ENCODE results near the gene PLA2G3. TPM values are rescaled to one million over a fixed set of nuclear protein-coding genes. Genes with fewer than 3 reads are reported as not detected.

The PLA2G3 gene
- total RNA-seq, 1 experiment from 2014 or later = 18.3 TPM

DNA sequence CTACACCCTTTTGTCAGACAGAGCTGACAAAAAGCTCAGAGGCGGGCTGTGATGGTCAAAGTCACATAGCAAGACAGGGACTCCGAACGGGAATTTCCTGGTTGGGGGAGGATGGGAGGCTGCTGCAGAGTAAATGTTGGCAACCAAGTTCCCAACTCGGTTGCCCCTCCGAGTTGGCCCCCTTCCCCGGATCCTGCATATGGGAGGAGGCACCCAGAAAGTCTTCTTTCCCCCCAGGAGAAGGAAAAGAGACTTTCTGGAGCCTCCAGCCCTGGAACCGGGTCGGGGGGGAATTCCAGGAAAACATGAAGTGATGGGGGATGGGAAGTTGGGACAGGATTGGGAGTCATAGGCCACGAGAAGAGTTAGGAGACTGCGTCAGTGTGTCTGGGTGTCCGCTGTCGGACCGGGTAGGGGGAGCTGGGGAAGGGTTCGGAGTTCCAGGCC is 33.6 kb downstream of the PLA2G3 start:
- Mint-ChIP-seq H3K27ac (no peak overlapping the region), H3K4me3 (peak overlapping the region; percentile 74), H3K36me3 (no peaks in the 10 kb centered on the region; the same call in 1 of the 2 replicates), H3K4me1 (peaks cover 18% of the 10 kb centered on the region), H3K27me3 (ENCODE audit: low read depth) (peaks cover 48% of the 10 kb centered on the region), H3K9me3 (no peaks in the 10 kb centered on the region)
- DNase-seq (ENCODE audit: low spot score) = no peak
- no peak for ATAC-seq
- ChIA-PET POLR2A (interaction anchor here (1.0 to 1.6 kb wide), 3 partner anchors 8 to 34 kb away, joined by 4 to 9 read pairs (median 4); partner anchors contain the start of genes PLA2G3 and SMTN), CTCF (interaction anchor here (0.8 to 9.1 kb wide), 16 partner anchors 13 to 343 kb away, joined by 3 to 363 read pairs (median 12); partner anchors contain the start of genes INPP5J, LIMK2, MORC2 and PIK3IP1)
- TF ChIP-seq RORB (CRISPR knock-in tag; IDR thresholded peaks at IDR 0.05) = no peak
- no peak for TF ChIP-seq ZNF121 (CRISPR knock-in tag; IDR thresholded peaks at IDR 0.05)
- no peak for TF ChIP-seq SMAD4 (CRISPR knock-in tag; IDR thresholded peaks at IDR 0.05)
- no peak for TF ChIP-seq NR2C2 (CRISPR knock-in tag; IDR thresholded peaks at IDR 0.05)
- TF ChIP-seq ZNF532 (CRISPR knock-in tag; IDR thresholded peaks at IDR 0.05; ENCODE audit: borderline replicate concordance) = no peak
- TF ChIP-seq ZNF396 (CRISPR knock-in tag; IDR thresholded peaks at IDR 0.05; ENCODE audit: borderline replicate concordance) = no peak

- ChIA-PET POLR2A (no interaction called here), CTCF (interaction anchor here (1.2 to 9.1 kb wide), 8 partner anchors 16 to 186 kb away, joined by 4 to 363 read pairs (median 12); partner anchors contain the start of genes INPP5J, PIK3IP1, PLA2G3 and SMTN)
- DNase-seq (ENCODE audit: low spot score) = no peak
- Mint-ChIP-seq H3K27ac (no peak overlapping the region), H3K27me3 (ENCODE audit: low read depth) (peaks cover 45% of the 10 kb centered on the region), H3K36me3 (no peaks in the 10 kb centered on the region; the same call in 1 of the 2 replicates), H3K9me3 (no peaks in the 10 kb centered on the region), H3K4me3 (peak overlapping the region; percentile 74), H3K4me1 (peaks cover 18% of the 10 kb centered on the region)
- TF ChIP-seq ZNF425 (CRISPR knock-in tag; conservative IDR thresholded peaks at IDR 0.05) (no peak), ZNF532 (CRISPR knock-in tag; IDR thresholded peaks at IDR 0.05; ENCODE audit: borderline replicate concordance) (no peak), NR1H2 (CRISPR knock-in tag; IDR thresholded peaks at IDR 0.05) (no peak)
- ATAC-seq = no peak
Observed at GRCh38 chr22:31106001-31106571, 34.2 kb downstream of the PLA2G3 start.

Measured in WTC11 (cell line).